HepG2 (cell line): ENCODE measurements around the gene LRP1-AS. TPM values are rescaled to one million over a fixed set of nuclear protein-coding genes. Genes with fewer than 3 reads are reported as not detected.

Experiments used
- AHDC1 ChIP-seq: sonication (generic); formaldehyde crosslinking; IDR thresholded peaks from 2 replicates; pipeline ENCODE4 v1.5.1; 2020; ENCODE audit warnings: mild to moderate bottlenecking, missing genetic modification reagents, borderline replicate concordance
- ARID4A ChIP-seq: sonication (generic); formaldehyde crosslinking; IDR thresholded peaks from 2 replicates; pipeline ENCODE4 v1.5.0; 2020; ENCODE audit warnings: mild to moderate bottlenecking, missing genetic modification reagents, borderline replicate concordance
- FOXC1 ChIP-seq: sonication (generic); formaldehyde crosslinking; IDR thresholded peaks from 2 replicates; pipeline ENCODE4 v1.8.0; 2022; ENCODE audit warnings: mild to moderate bottlenecking, missing genetic modification reagents, borderline replicate concordance
- GATAD1 ChIP-seq: IDR thresholded peaks from 2 replicates; pipeline ENCODE4 v1.6.1; 2016; ENCODE audit warnings: missing genetic modification reagents, missing compliant biosample characterization
- IKZF5 ChIP-seq: IDR thresholded peaks from 2 replicates; pipeline ENCODE4 v1.6.1; 2018; ENCODE audit warnings: missing genetic modification reagents, mild to moderate bottlenecking, missing compliant biosample characterization
- MED1 ChIP-seq: sonication (generic); formaldehyde crosslinking; IDR thresholded peaks from 2 replicates; pipeline ENCODE4 v1.4.0; 2020; ENCODE audit warnings: missing genetic modification reagents
- PBX2 ChIP-seq: IDR thresholded peaks from 2 replicates; pipeline ENCODE4 v1.6.1; 2016; ENCODE audit warnings: control low read depth
- RFXANK ChIP-seq: IDR thresholded peaks from 2 replicates; pipeline ENCODE4 v1.6.1; 2016
- SALL1 ChIP-seq: sonication (generic); formaldehyde crosslinking; IDR thresholded peaks from 2 replicates; pipeline ENCODE4 v1.8.0; 2022; ENCODE audit warnings: mild to moderate bottlenecking, missing genetic modification reagents
- SYNCRIP ChIP-seq: fragments of 200-400 bp; formaldehyde crosslinking; IDR thresholded peaks from 2 replicates; pipeline ENCODE4 v1.6.1; 2018; ENCODE audit warnings: mild to moderate bottlenecking, low read depth, low read length; ENCODE audit not compliant: insufficient read depth
- TBX2 ChIP-seq: sonication (generic); formaldehyde crosslinking; IDR thresholded peaks from 2 replicates; pipeline ENCODE4 v1.5.0; 2020; ENCODE audit warnings: missing genetic modification reagents, mild to moderate bottlenecking, borderline replicate concordance
- TFDP1 ChIP-seq: IDR thresholded peaks from 2 replicates; pipeline ENCODE4 v1.6.1; 2016; ENCODE audit warnings: missing compliant biosample characterization, missing genetic modification reagents, borderline replicate concordance
- ZBTB7B ChIP-seq: sonication (generic); formaldehyde crosslinking; IDR thresholded peaks from 2 replicates; pipeline ENCODE4 v1.4.0; 2020; ENCODE audit warnings: missing genetic modification reagents
- ZNF589 ChIP-seq: sonication (generic); formaldehyde crosslinking; conservative IDR thresholded peaks from 2 replicates; pipeline ENCODE4 v1.8.0; 2022; ENCODE audit warnings: mild to moderate bottlenecking, moderate library complexity, missing genetic modification reagents
- ZNF703 ChIP-seq: sonication (generic); formaldehyde crosslinking; IDR thresholded peaks from 2 replicates; pipeline ENCODE4 v1.5.1; 2020; ENCODE audit warnings: missing genetic modification reagents, mild to moderate bottlenecking, moderate library complexity, borderline replicate concordance
- polyA plus RNA-seq, 8 experiments: library from polyadenylated mRNA; depleted of rRNA in 3 of 8; stranded (reverse) in 7 of 8; unstranded in 1 of 8; fragments of >200 nt; fragmentation: Illumina TruSeq in 4 of 8; extraction: Trizol in 4 of 8; gene quantifications; 2 replicates each; pipeline versions ENCODE4 v1.2.1 to v1.2.3, GENCODE V29; 2011 to 2016; ENCODE audit warnings: low read depth in 4 of 8, missing spikeins in 1 of 8, mixed read lengths in 1 of 8; ENCODE audit not compliant: insufficient read depth in 1 of 8
- total RNA-seq, 5 experiments: library from RNA; depleted of rRNA; stranded (reverse); fragments of >200 nt; fragmentation: Illumina TruSeq; extraction: Trizol; gene quantifications; 2 replicates each; pipeline ENCODE4 v1.2.3, GENCODE V29; 2016; ENCODE audit warnings: low read depth in 1 of 5

The LRP1-AS gene
- total and polyA plus RNA-seq, 2 of the 13 experiments (the other 11 are each of a cell fraction or from before 2014, with no cell fraction given) = 0.20 TPM; not detected in 1

DNA sequence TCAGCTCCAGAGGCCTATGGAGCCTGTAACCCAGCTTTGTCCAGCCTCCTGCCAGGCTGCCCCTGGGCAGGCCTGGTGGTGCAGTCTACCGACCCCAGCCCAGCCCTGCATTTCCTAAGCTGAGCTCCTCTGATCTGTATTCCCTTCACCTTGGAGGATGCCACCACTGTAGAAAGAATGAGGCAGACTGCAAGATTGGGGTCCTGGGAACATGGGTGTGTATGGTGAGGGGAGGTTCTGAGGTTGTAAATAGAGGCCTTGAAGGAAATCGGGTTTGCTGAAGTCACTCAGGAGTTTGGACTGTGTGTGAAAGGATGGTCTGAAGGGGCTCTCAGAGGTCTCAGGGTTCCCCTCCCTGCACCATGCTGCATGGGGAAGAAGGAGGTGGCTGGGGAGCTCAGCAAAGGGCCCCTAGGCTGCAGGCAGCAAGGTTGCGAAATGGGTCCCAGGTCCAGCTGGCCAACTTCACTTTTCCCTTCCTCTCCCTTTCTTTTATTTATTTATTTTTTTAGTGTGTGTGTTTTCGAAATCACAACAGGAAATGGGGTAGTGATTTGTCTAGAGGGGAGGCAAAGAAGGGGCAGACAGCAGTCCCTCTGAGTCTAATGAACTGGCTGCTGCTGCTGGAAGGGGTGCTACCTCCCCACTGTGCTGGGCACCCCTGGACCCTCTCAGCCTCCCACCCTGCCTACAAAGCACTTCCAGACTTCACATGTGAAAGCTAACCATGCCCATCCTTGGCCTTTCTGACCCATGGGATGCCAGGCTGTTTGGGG is 1.2 kb upstream of the LRP1-AS start (continued):
- no peak for TF ChIP-seq AHDC1 (CRISPR knock-in tag)
- no peak for TF ChIP-seq PBX2 (CRISPR knock-in tag)
- peak; percentile 52; the same call in 1 of the 2 replicates for TF ChIP-seq ARID4A
- no peak for TF ChIP-seq GATAD1 (CRISPR knock-in tag)
- TF ChIP-seq ZBTB7B (CRISPR knock-in tag) = peak; percentile 58; the same call in 1 of the 2 replicates
- TF ChIP-seq SYNCRIP = no peak
- no peak for TF ChIP-seq ZNF703
- TF ChIP-seq RFXANK = no peak
- peak; percentile 77 for TF ChIP-seq MED1 (CRISPR knock-in tag)
- peak; percentile 24; the same call in 1 of the 2 replicates for TF ChIP-seq TFDP1
- TF ChIP-seq IKZF5 = peak; percentile 60; the same call in 1 of the 2 replicates
- no peak; the same call in 1 of the 2 replicates for TF ChIP-seq FOXC1 (CRISPR knock-in tag)
- peak; percentile 66; the same call in 1 of the 2 replicates for TF ChIP-seq SALL1
- TF ChIP-seq TBX2 (CRISPR knock-in tag) = peak; percentile 55; the same call in 1 of the 2 replicates
- TF ChIP-seq ZNF589 = no peak
